ENCODE results near the gene DUSP22.
"Not testable (repeated sequence)": the region's sequence is repeated elsewhere in the genome, so short reads cannot be mapped to it uniquely, and the experiment has no call there.

DUSP22 gene

GRCh38 chr6:323730-324088 lies 31.4 kb downstream of the DUSP22 start:
- no peak for DNase-seq (ENCODE audit: low read depth in 2 of 2)

GRCh38 chr6:324116-324728 lies 31.9 kb downstream of the DUSP22 start:
- DNase-seq (ENCODE audit: low read depth in 2 of 2): no peak

GRCh38 chr6:324729-325125 lies 32.4 kb downstream of the DUSP22 start:
- DNase-seq (ENCODE audit: low read depth in 2 of 2): no peak

GRCh38 chr6:325161-325860 lies 33.0 kb downstream of the DUSP22 start:
- DNase-seq (ENCODE audit: low read depth in 2 of 2): not testable (repeated sequence)

GRCh38 chr6:326066-326465 lies 33.8 kb downstream of the DUSP22 start:
- DNase-seq (ENCODE audit: low read depth in 2 of 2): not testable (repeated sequence)

- no peak for DNase-seq (ENCODE audit: low read depth in 2 of 2)
Measured at GRCh38 chr6:326896-327537, 34.7 kb downstream of the DUSP22 start.

GRCh38 chr6:327538-328116 lies 35.3 kb downstream of the DUSP22 start:
- no peak for DNase-seq (ENCODE audit: low read depth in 2 of 2)

GRCh38 chr6:328136-328670 lies 35.9 kb downstream of the DUSP22 start:
- no peak for DNase-seq (ENCODE audit: low read depth in 2 of 2)

- DNase-seq (ENCODE audit: low read depth in 2 of 2): no peak
Measured at GRCh38 chr6:328924-329323, 36.6 kb downstream of the DUSP22 start.

GRCh38 chr6:329888-330691 lies 37.8 kb downstream of the DUSP22 start:
- no peak for DNase-seq (ENCODE audit: low read depth in 2 of 2)

- DNase-seq (ENCODE audit: low read depth in 2 of 2): no peak
Measured at GRCh38 chr6:330948-331347, 38.7 kb downstream of the DUSP22 start.

- no peak for DNase-seq (ENCODE audit: low read depth in 2 of 2)
Measured at GRCh38 chr6:331622-332521, 39.6 kb downstream of the DUSP22 start.

GRCh38 chr6:332671-333070 lies 40.4 kb downstream of the DUSP22 start:
- DNase-seq (ENCODE audit: low read depth in 2 of 2): no peak

GRCh38 chr6:333379-334002 lies 41.2 kb downstream of the DUSP22 start:
- DNase-seq (ENCODE audit: low read depth in 2 of 2): no peak

- no peak for DNase-seq (ENCODE audit: low read depth in 2 of 2)
Measured at GRCh38 chr6:334536-335510, 42.5 kb downstream of the DUSP22 start.

- DNase-seq (ENCODE audit: low read depth in 2 of 2): no peak
Measured at GRCh38 chr6:335572-335971, 43.3 kb downstream of the DUSP22 start.

- no peak for DNase-seq (ENCODE audit: low read depth in 2 of 2)
Measured at GRCh38 chr6:336159-337114, 44.1 kb downstream of the DUSP22 start.
